GM21825 (cell line): Measurements from ENCODE around the gene STK24.
"Not testable (repeated sequence)": the region's sequence is repeated elsewhere in the genome, so short reads cannot be mapped to it uniquely, and the experiment has no call there.

Source experiments
- ATAC-seq: cut with Tn5 transposase; IDR thresholded peaks from one replicate; pipeline ENCODE4 v1.9.1; 2021; ENCODE audit warnings: mild to moderate bottlenecking, moderate library complexity; ENCODE audit not compliant: unreplicated experiment

STK24 gene

DNA sequence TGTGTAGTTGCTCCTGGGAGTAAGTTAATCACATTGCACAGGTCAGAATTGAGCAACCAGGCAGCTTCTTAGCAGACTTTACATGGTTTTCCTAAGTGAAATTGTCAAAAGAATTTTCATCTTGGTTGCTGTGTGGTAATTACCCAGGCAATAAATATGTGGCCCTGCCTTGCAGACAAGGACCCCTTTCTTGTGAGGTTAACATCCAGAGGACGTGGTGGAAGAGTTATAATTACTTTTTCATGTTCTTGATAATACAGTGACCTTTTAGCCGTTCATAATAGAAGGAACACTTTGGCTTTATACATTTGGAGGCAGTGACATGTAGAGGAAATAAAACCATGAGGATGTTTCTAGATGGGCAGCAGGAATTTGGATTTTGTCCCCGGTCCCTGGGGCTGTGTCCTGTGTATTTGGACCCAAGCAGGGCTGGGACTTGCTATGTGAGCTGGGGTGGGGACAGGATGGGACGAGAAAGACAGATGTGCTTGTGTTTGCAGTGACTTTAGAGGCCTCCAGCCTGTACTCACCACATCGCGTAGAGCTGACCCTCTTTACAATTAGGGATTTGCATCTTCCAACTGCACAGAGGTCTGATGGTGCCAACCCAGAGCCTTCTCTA is 156.2 kb downstream of the STK24 start:
- no peak for ATAC-seq

- ATAC-seq: no peak
These were observed 156.9 kb downstream of the STK24 start for GRCh38 chr13:98419786-98420553.

GRCh38 chr13:98416408-98416807 is 160.5 kb downstream of the STK24 start:
- no peak for ATAC-seq

GRCh38 chr13:98415326-98416070 is 161.4 kb downstream of the STK24 start:
- ATAC-seq: no peak

DNA sequence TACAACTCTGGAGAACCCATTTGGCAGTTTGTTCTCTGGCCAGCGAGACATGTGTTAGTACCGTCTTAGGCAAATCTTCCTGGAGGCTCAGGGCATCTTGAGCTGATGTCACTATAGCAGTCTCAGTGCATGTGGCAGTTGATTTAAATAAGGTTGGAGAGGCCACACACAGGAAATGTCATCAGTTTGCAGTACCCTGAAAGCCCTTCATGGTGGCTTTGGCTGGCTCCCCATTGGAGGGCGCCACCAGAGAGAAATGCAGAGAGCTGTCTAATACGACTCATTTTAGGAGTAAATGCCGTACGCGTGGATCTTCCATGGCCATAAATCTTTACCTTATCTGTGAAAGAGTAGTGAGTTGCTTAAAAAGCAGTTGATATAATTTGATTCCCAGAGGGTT is 163.1 kb downstream of the STK24 start:
- ATAC-seq: no peak

DNA sequence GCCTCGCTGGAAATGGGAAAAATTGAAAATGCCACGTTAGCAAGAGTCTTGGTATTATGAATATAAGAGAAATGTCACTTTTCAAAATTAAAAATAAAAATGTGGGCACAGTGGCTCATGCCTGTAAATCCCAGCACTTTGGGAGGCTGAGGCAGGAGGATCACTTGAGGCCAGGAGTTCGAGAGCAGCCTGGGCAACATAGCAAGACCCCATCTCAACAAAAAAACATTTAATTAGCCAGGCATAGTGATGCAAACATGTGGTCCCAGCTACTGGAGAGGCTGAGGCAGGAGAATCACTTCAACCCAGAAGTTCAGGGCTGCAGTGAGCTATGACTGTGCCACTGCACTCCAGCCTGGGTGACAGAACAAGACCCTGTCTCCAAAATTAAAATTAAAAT is 163.6 kb downstream of the STK24 start:
- ATAC-seq: not testable (repeated sequence)

DNA sequence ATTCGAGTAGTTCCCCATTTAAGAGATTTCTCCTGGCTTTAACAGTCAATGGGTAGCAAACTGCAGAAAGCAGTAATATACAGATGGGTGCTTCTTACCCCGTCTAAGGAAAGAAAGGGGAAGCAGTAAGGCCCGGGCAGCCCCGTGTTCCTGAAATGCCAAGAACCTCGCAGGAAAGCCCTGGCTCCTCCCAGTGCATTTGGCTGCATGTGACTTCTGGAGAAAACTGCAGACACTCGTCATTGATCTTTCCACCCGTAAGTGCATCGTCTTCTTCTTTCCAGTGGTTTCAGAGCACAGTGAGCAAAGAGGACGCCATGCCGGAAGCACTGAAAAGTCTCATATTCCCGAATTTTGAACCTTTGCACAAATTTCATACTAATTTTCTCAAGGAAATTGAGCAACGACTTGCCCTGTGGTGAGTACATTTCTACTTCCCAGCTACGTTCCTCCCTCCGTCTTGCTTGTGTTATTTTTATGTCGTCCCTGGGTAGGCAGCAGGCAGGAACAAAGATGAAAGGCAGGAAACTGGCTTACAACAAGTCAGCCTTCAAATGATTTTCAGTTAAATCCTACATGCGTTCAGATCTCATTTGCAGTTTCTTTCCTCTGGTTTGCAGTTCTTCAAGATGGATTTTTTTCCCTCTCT is 165.2 kb downstream of the STK24 start:
- ATAC-seq: no peak

- ATAC-seq: no peak
These were observed 165.9 kb downstream of the STK24 start for GRCh38 chr13:98411013-98411412.

DNA sequence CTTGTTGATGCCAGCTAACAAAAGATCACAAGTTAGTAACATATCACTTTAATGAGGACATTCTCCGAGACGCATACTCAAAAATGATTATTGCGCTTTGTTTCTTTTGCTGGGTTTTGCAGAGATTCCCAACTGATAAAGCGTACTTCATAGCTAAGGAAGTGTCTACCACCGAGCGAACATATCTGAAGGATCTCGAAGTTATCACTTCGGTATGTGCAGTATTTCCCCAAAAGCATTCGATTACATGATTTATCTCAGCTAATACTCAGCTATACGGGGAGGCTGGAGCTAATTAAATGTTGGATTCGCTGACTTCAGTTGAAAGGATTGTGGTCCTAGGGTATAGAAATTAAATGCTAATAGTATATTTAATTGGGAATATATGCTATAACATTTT is 166.3 kb downstream of the STK24 start:
- no peak for ATAC-seq

DNA sequence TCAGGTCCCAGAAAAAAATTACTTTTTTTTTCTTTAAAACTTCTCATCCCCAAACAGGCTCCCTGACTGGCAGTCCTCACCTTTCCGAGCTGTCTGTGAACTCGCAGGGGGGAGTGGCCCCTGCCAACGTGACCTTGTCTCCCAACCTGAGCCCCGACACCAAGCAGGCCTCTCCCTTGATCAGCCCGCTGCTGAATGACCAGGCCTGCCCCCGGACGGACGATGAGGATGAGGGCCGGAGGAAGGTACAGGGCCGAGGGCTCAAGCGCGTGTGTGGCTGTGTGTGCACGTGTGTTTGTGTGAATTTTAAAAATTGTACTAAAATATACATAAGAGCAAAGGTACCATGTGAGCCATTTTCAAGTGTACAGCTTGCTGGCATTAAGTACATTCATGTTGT is 167.6 kb downstream of the STK24 start:
- no peak for ATAC-seq

DNA sequence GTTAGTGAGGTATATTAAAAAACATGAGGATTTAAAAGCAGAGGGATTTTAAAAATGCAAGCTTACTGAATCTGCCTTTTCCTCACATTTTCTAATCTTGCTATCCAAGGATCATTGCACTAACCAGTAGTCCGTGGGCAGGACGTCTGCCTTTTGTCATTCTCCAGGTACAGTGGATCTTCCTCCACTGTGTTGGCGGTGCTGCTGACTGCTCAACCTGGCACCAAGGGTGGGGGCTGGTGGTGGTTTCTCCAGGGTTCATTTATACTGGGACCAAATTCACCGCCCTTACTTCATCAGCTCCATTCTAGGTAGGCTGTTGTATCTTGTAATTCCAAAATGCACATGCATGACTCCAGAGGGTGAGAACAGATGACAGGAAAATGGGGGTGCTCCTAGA is 169.3 kb downstream of the STK24 start:
- no peak for ATAC-seq

GRCh38 chr13:98406971-98407370 is 169.9 kb downstream of the STK24 start:
- ATAC-seq: no peak

DNA sequence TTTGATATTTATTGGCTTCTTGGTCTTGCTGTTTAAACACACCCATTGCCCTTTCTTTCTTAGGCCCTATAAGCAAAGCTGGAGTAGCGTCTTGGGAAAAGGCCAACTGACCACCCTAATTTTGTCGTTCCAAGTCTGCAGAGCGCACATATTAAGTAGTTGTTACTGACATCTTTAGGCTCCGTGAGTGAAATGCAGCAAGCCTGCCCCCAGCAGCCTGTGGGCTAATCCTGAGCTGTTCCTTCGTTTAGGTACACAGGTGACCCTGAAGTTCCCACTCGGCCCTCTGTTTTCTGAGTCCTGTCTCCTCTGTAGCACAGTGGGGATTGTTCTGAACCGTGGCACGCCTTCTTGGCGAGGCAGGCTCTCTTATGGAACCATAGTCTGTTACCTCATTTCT is 170.5 kb downstream of the STK24 start:
- no peak for ATAC-seq

DNA sequence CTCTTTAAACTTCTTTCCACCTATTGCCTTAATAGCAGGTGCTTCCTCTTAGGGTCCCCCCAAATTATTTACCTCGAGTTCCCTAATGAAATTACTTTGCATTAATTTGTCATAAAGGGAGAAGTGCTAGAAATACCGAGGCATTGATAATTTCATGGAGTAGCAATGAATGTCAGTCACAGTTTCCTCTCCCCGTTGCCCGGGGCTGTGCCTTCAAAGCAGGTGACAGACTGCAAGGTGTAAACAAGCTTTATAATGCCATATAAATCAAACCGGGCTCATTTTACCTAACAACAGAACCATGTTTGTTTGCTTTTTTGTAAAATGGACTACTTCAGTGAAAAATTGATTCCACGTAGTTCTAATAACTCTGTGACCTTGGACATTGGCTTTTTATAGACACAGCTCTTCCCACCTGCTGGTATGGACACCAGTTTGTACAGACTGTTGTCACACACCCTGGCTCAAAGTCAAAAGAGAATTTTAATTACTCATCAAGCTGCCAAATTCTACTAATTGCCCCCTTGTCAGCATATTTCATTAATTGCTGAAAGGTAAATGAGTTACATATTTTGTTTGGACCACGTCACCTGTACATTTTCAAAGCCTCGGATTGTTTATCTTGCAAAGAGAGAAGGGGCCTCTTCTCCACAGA is 171.1 kb downstream of the STK24 start:
- ATAC-seq: no peak

DNA sequence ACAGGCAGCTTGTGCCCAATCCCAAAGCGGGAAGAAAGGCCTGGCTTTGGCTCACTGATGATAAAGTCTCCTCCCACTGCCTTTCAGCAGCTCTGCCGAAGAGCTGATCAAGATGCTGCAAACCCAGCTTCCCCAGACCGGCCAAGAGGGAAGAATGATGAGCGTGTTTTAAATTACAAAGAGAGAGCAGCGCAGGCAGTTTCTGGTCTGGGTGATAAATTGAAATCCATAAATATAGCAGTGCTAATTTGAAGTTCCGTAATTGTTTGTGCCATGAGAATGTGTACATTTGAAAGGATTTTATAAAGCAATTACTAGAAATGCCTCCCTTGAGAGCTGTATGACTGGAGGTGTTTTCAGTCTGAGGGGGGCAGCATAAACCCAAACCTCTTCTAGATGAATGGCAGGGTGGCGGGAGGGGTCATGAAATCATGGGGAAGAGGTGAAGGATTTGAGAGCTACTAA is 171.8 kb downstream of the STK24 start:
- no peak for ATAC-seq

- ATAC-seq: no peak
These were observed 173.8 kb downstream of the STK24 start for GRCh38 chr13:98403076-98403475.

GRCh38 chr13:98401934-98402333 is 175.0 kb downstream of the STK24 start:
- no peak for ATAC-seq

DNA sequence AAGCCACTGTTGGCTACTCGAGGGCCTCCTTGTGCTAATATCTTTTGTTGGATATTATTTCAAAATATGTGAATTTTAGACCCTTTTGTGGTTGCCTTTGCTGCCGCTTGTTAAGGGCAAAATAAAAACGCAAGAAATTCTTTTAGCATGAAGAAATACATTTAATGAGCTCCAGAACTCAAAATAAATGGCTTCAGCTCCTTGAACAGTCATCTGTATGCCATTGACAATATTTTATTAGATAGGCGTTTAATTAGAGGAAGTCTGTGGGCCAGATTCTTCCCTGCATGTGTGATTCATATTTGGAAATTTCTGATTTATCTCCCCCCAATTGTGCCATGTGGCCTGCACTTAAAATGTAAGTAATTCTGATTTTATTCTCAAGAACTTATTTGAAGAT is 177.2 kb downstream of the STK24 start:
- no peak for ATAC-seq

GRCh38 chr13:98398581-98398980 is 178.3 kb downstream of the STK24 start:
- no peak for ATAC-seq

- ATAC-seq: no peak
These were observed 179.0 kb downstream of the STK24 start for GRCh38 chr13:98397861-98398260.

DNA sequence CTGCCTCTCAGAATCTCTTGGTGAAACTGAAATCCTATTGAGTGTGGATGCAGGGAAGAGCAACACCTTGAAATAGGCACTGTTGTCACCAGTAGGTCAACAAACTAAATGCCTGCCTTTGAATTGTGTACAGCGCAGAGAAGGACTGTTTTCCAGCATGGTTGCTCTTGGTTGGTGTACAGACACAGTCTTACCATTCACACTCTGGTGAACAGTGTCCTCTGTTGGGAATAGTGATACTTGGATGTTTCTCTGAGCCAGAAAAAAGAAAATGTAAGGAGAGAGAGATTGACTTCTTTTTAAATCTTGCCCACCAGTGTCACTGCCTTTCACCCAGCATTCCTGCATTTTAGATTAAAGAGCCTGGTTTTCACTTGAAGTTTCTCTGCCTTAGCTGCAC is 179.7 kb downstream of the STK24 start:
- no peak for ATAC-seq
